K562 (cell line): ENCODE results near the gene PSORS1C2. TPM values are rescaled to one million over a fixed set of nuclear protein-coding genes. Genes with fewer than 3 reads are reported as not detected.
A peak's percentile ranks its signal among the peaks of the same experiment; 100 is the strongest.

Experiments
- ATAC-seq: fragments of 200-7000 bp; cut with Tn5 transposase; 3 replicates; pipeline ENCODE4 v1.9.1; 2020; ENCODE audit warnings: moderate library complexity
- BruUV-seq: library from RNA; stranded (reverse); fragments of 400-500 nt; replicated peaks from 2 replicates; lab custom pipeline; 2021; lab: Mats Ljungman, UMichigan
- CTCF ChIA-PET: fragments of 300-600 bp; formaldehyde crosslinking; extraction: SDS; loops from one replicate; lab custom pipeline; 2021; ENCODE audit warnings: low intra/inter-chr PET ratio; lab: Yijun Ruan, JAX
- POLR2A ChIA-PET: fragments of 300-600, 350-650 bp; sonication (Branson Sonifier 250); formaldehyde crosslinking; extraction: SDS; loops from one replicate; lab custom pipeline; 2021; ENCODE audit warnings: antibody characterized with exemption, inconsistent platforms; lab: Yijun Ruan, JAX
- DNase-seq, 4 experiments: peaks; one replicate each; pipeline versions ENCODE4 v3.0.0 to v3.0.0-alpha.2; 2011 to 2018; ENCODE audit warnings: low spot score in 3 of 4, mixed read lengths in 3 of 4; ENCODE audit errors: extremely low read depth in 1 of 4
- FAIRE-seq: peaks from 2 replicates; lab custom pipeline; 2011; peaks lifted over from hg19 to GRCh38; lab: Jason Lieb, UNC
- H2AFZ ChIP-seq: 2 replicates; pipeline ENCODE4 v1.6.0; 2011; ENCODE audit warnings: low read depth, low read length, control low read depth, inconsistent platforms
- H3K27ac ChIP-seq: fragments of 200-600 bp; 3 replicates; pipeline ENCODE4 v1.8.0; 2011; ENCODE audit warnings: low read depth, mild to moderate bottlenecking, control low read depth, inconsistent platforms, low read length, moderate library complexity, mixed read lengths; ENCODE audit errors: extremely low read depth
- H3K27me3 ChIP-seq, 2 experiments: fragments of 300-600 bp in 1 of 2; 2 replicates in 1 of 2; 3 replicates in 1 of 2; pipeline versions ENCODE4 v1.6.0 to v1.8.0; 2011; ENCODE audit warnings: inconsistent platforms in 2 of 2, low read length in 2 of 2, mild to moderate bottlenecking in 1 of 2, mixed read lengths in 1 of 2, moderate library complexity in 1 of 2; ENCODE audit not compliant: control insufficient read depth in 2 of 2, insufficient read depth in 2 of 2
- H3K36me3 ChIP-seq: fragments of 300-600 bp; 3 replicates; pipeline ENCODE4 v1.8.0; 2011; ENCODE audit warnings: mild to moderate bottlenecking, low read length, inconsistent platforms; ENCODE audit not compliant: control insufficient read depth, insufficient read depth
- H3K4me1 ChIP-seq, 2 experiments: fragments of 200-600 bp in 1 of 2; replicated peaks in 1 of 2; 2 replicates in 1 of 2; 3 replicates in 1 of 2; pipeline versions ENCODE4 v1.5.1 to v1.8.0; 2011; ENCODE audit warnings: inconsistent platforms in 2 of 2, low read length in 2 of 2, mild to moderate bottlenecking in 1 of 2, mixed read lengths in 1 of 2, moderate library complexity in 1 of 2; ENCODE audit not compliant: control insufficient read depth in 2 of 2, insufficient read depth in 2 of 2
- H3K4me2 ChIP-seq: 2 replicates; pipeline ENCODE4 v1.6.1; 2011; ENCODE audit warnings: low read length, control low read depth, inconsistent platforms, mixed read lengths; ENCODE audit not compliant: insufficient read depth
- H3K4me3 ChIP-seq: fragments of 200-600 bp; sonication (generic), shearing (Covaris generic); 2 replicates; pipeline ENCODE4 v1.5.1; 2016; ENCODE audit warnings: control low read depth, inconsistent platforms
- H3K79me2 ChIP-seq: fragments of 200-600 bp; 3 replicates; pipeline ENCODE4 v1.8.0; 2011; ENCODE audit warnings: low read length, inconsistent platforms; ENCODE audit not compliant: control insufficient read depth, insufficient read depth
- H3K9ac ChIP-seq, 2 experiments: 2 replicates each; pipeline versions ENCODE4 v1.6.0 to v1.6.1; 2011; ENCODE audit warnings: low read depth in 2 of 2, low read length in 2 of 2, control low read depth in 1 of 2, inconsistent platforms in 1 of 2, mild to moderate bottlenecking in 1 of 2, mixed read lengths in 1 of 2; ENCODE audit not compliant: insufficient read depth in 1 of 2
- H3K9me1 ChIP-seq: one replicate; pipeline ENCODE4 v1.6.0; 2011; ENCODE audit warnings: inconsistent platforms, mild to moderate bottlenecking, low read length, moderate library complexity; ENCODE audit not compliant: control insufficient read depth, insufficient read depth
- H3K9me3 ChIP-seq: replicated peaks from 2 replicates; pipeline ENCODE4 v1.5.1; 2011; ENCODE audit warnings: low read depth, low read length, inconsistent platforms; ENCODE audit not compliant: control insufficient read depth, insufficient read depth
- H4K20me1 ChIP-seq: replicated peaks from 2 replicates; pipeline ENCODE4 v1.6.1; 2011; ENCODE audit warnings: low read length, inconsistent platforms, mixed read lengths; ENCODE audit not compliant: control insufficient read depth, insufficient read depth
- HDAC8 ChIP-seq: fragments of 450-650 bp; IDR thresholded peaks from 2 replicates; pipeline ENCODE4 v1.6.1; 2016; ENCODE audit warnings: mild to moderate bottlenecking, missing genetic modification characterization, moderate library complexity, missing compliant biosample characterization
- RAD21 ChIP-seq, 2 experiments: fragments of 250-450 bp in 1 of 2; fragments of 450-650 bp in 1 of 2; sonication (Bioruptor Pico) in 1 of 2; formaldehyde crosslinking in 1 of 2; IDR thresholded peaks in 1 of 2; conservative IDR thresholded peaks in 1 of 2; 2 replicates each; pipeline versions ENCODE4 v1.4.0 to v1.8.0; 2020 to 2022; ENCODE audit warnings: mild to moderate bottlenecking in 2 of 2, moderate library complexity in 1 of 2
- RNF2 ChIP-seq: sonication (generic); IDR thresholded peaks from 2 replicates; pipeline ENCODE4 v1.6.1; 2016
- ZNF75A ChIP-seq: fragments of 450-650 bp; formaldehyde crosslinking; IDR thresholded peaks from 2 replicates; pipeline ENCODE4 v1.4.0; 2020; ENCODE audit warnings: mild to moderate bottlenecking
- ZZZ3 ChIP-seq: fragments of 450-650 bp; IDR thresholded peaks from 2 replicates; pipeline ENCODE4 v1.6.1; 2016; ENCODE audit warnings: antibody characterized with exemption, mild to moderate bottlenecking, moderate library complexity
- WGBS: fragments of 100-300 bp; shearing (Covaris generic); methylation state at CpG from one replicate; pipeline ENCODE4 v1.1.6; 2016; ENCODE audit warnings: low coverage, mixed read lengths; ENCODE audit not compliant: insufficient coverage; ENCODE audit errors: missing lambda C conversion rate; 5-methylcytosine and 5-hydroxymethylcytosine counted together
- in situ Hi-C: fragments of 300-500 bp; cut with MboI; formaldehyde crosslinking; loops from 4 replicates; pipeline ENCODE4 v1.15.0; 2018; ENCODE audit warnings: inconsistent platforms, mixed read lengths
- intact Hi-C: fragments of 100-400 bp; cut with micrococcal nuclease; formaldehyde crosslinking; loops from 2 replicates; pipeline ENCODE4 v1.14.2; 2022
- polyA plus RNA-seq, 8 experiments: library from polyadenylated mRNA; depleted of rRNA in 4 of 8; stranded (reverse) in 5 of 8; unstranded in 3 of 8; fragments of >200 nt; fragmentation: Nextera tagmentation in 2 of 8; fragmentation: Illumina TruSeq in 1 of 8; extraction: Ambion mirVana in 2 of 8; extraction: Trizol in 1 of 8; gene quantifications; 2 replicates each; pipeline versions ENCODE4 v1.2.1 to v1.2.3, GENCODE V29; 2011 to 2014; ENCODE audit warnings: inconsistent platforms in 1 of 8, missing spikeins in 1 of 8
- total RNA-seq, 7 experiments: library from RNA; depleted of rRNA in 6 of 7; stranded (reverse); fragments of >200 nt in 6 of 7; fragmentation: Illumina TruSeq in 2 of 7; extraction: Trizol in 2 of 7; gene quantifications; 2 replicates each; pipeline versions ENCODE4 v1.2.1 to v1.2.3, GENCODE V29; 2011 to 2021; ENCODE audit warnings: low replicate concordance in 1 of 7
- TF ChIP-seq, protein P1 (sequence below): conservative IDR thresholded peaks from 2 replicates; pipeline ENCODE4 v1.6.1; 2011; ENCODE audit warnings: low read depth, mild to moderate bottlenecking, low read length; ENCODE audit not compliant: control insufficient read depth

Gene PSORS1C2
- total and polyA plus RNA-seq, 9 of the 15 experiments (the other 6 are each of a cell fraction or from before 2014, with no cell fraction given) = not detected

GRCh38 chr6:31113861-31114540 is 24.9 kb downstream of the PSORS1C2 start:
- TF ChIP-seq HDAC8 (tag) (no peak), ZNF75A (CRISPR knock-in tag) (no peak), RNF2 (no peak)
- 1% methylated on average over 7 of the region's 7 CpGs for WGBS
- no peaks in the 10 kb centered on the region; a peak in 2 of 5 replicates for H3K4me1 ChIP-seq
- no peaks in the 10 kb centered on the region for H3K9me3 ChIP-seq
- in situ Hi-C loops (no loop called here), intact Hi-C loops (no loop called here)
- H3K27ac ChIP-seq = no peak overlapping the region
- 0 out of 2 replicates have a peak overlapping the region, but pooled peaks have one; percentile 6 for H2AFZ ChIP-seq
- no TSS peak for BruUV-seq
- H3K79me2 ChIP-seq = no peaks in the 10 kb centered on the region
- ChIA-PET POLR2A (interaction anchor here (0.8 to 1.8 kb wide), 2 partner anchors 20 to 36 kb away, joined by 4 read pairs; no protein-coding TSS in a partner anchor), CTCF (interaction anchor here (0.6 kb wide), 1 partner anchor 383 kb away, joined by 3 read pairs; no protein-coding TSS in a partner anchor)
- H3K27me3 ChIP-seq = peaks cover 66 to 88% of the 10 kb centered on the region in 2 experiments
- no peak overlapping the region for H3K4me3 ChIP-seq
- 0 out of 4 replicates have a peak overlapping the region, but pooled peaks of 1 of the 2 experiments have one; percentile 37 for H3K9ac ChIP-seq
- no peaks in the 10 kb centered on the region for H3K36me3 ChIP-seq
- DNase-seq (no peak), ATAC-seq (no peak), FAIRE-seq (no peak)
- no peaks in the 10 kb centered on the region for H3K9me1 ChIP-seq
- no peak overlapping the region for H3K4me2 ChIP-seq
- H4K20me1 ChIP-seq = no peaks in the 10 kb centered on the region; the same call in 1 of the 2 replicates

DNA sequence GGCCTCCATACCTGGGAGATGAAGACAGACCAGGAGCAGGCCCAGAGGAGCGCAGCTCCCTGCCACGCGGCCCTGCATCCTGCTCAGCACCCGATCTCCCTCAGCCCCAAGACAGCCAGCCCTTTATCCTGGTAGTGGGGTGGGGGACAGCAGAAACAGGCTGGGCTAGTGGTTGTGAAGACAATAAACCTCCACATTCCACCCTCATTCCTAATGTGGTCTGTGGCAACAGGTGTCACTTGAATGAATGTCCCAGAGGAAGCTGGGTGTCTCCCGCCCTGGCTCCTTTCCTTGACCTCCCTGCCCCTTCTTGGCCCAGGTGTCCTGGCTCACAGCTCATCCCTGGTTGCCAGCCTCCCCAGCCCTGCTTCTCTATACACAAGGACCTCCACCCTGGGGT is 26.4 kb downstream of the PSORS1C2 start, which contains the start of gene C6orf15:
C6orf15 (minus strand) TSS at position 98 of the 400 bp plus-strand sequence; CDS start at position 78, 20 bp downstream.
- H3K9me1 ChIP-seq = no peaks in the 10 kb centered on the region
- ChIA-PET POLR2A (interaction anchor here (0.6 to 1.2 kb wide), 4 partner anchors 12 to 281 kb away, joined by 3 read pairs; no protein-coding TSS in a partner anchor), CTCF (no interaction called here)
- no peak within 1 kb of the TSS for H3K9ac ChIP-seq
- no peaks in the 10 kb centered on the region for H3K79me2 ChIP-seq
- no peaks in the 10 kb centered on the region for H3K36me3 ChIP-seq
- DNase-seq = no peak
- H3K27ac ChIP-seq = no peak within 1 kb of the TSS
- no peak within 1 kb of the TSS for H2AFZ ChIP-seq
- H4K20me1 ChIP-seq = no peaks in the 10 kb centered on the region; the same call in 1 of the 2 replicates
- H3K4me1 ChIP-seq = no peaks in the 10 kb centered on the region; a peak in 2 of 5 replicates
- intact Hi-C loops = no loop called here
- ATAC-seq = no peak
- in situ Hi-C loops = no loop called here
- no peak for FAIRE-seq
- WGBS = 2% methylated on average over 5 of the region's 5 CpGs
- peaks cover 64 to 85% of the 10 kb centered on the region in 2 experiments for H3K27me3 ChIP-seq
- H3K4me3 ChIP-seq = no peak within 1 kb of the TSS
- no TSS peak for BruUV-seq
- H3K4me2 ChIP-seq = no peak within 1 kb of the TSS
- no peaks in the 10 kb centered on the region for H3K9me3 ChIP-seq
- TF ChIP-seq, protein P1, sequence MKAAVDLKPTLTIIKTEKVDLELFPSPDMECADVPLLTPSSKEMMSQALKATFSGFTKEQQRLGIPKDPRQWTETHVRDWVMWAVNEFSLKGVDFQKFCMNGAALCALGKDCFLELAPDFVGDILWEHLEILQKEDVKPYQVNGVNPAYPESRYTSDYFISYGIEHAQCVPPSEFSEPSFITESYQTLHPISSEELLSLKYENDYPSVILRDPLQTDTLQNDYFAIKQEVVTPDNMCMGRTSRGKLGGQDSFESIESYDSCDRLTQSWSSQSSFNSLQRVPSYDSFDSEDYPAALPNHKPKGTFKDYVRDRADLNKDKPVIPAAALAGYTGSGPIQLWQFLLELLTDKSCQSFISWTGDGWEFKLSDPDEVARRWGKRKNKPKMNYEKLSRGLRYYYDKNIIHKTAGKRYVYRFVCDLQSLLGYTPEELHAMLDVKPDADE = no peak
- no peak for TF ChIP-seq RAD21 (CRISPR knock-in tag; conservative IDR thresholded peaks at IDR 0.05 in 1 of 2, IDR thresholded peaks at IDR 0.05 in 1 of 2)
- TF ChIP-seq ZZZ3 = no peak
